ENCODE measurements around the gene KRT1.

- no peak for TF ChIP-seq CTCF (IDR thresholded peaks at IDR 0.05; ENCODE audit: low read length)
- no peak for TF ChIP-seq EZH2 (optimal IDR thresholded peaks at IDR 0.05; ENCODE audit: low read depth, low read length)
These were observed 28.4 kb downstream of the KRT1 start, which contains the start of gene KRT2 for GRCh38 chr12:52651726-52652261.
